ENCODE measurements around the gene CYP3A4. TPM values are rescaled to one million over a fixed set of nuclear protein-coding genes. Genes with fewer than 3 reads are reported as not detected.

CYP3A4 gene
- total and polyA plus RNA-seq, 9 of the 15 experiments (the other 6 are each of a cell fraction or from before 2014, with no cell fraction given): 0.07 to 0.08 TPM; not detected in 7

GRCh38 chr7:99833289-99833877 is 49.4 kb upstream of the CYP3A4 start (continued):
- TF ChIP-seq ZBTB34 (CRISPR knock-in tag; IDR thresholded peaks at IDR 0.05) (no peak), RFX5 (IDR thresholded peaks at IDR 0.05; ENCODE audit: low read depth, low read length) (no peak), ETS2 (tag; IDR thresholded peaks at IDR 0.05; ENCODE audit: borderline replicate concordance, poor library complexity, severe bottlenecking) (no peak), MTA3 (IDR thresholded peaks at IDR 0.05; ENCODE audit: borderline replicate concordance) (peak; percentile 87), LEF1 (IDR thresholded peaks at IDR 0.05) (peak; percentile 98), ZBTB8A (IDR thresholded peaks at IDR 0.05; ENCODE audit: partially characterized antibody) (no peak), ATF7 (IDR thresholded peaks at IDR 0.05) (peak; percentile 99), ZNF449 (CRISPR knock-in tag; IDR thresholded peaks at IDR 0.05) (peak; percentile 12; the same call in 1 of the 2 replicates), PRMT5 (CRISPR knock-in tag; IDR thresholded peaks at IDR 0.05) (no peak), RNF219 (CRISPR knock-in tag; IDR thresholded peaks at IDR 0.05) (no peak), ZNF143 (CRISPR knock-in tag; IDR thresholded peaks at IDR 0.05) (no peak), ELK1 (CRISPR knock-in tag; IDR thresholded peaks at IDR 0.05) (no peak), ARID2 (IDR thresholded peaks at IDR 0.05) (no peak), THRA (IDR thresholded peaks at IDR 0.05) (no peak), FOXM1 (IDR thresholded peaks at IDR 0.05; ENCODE audit: low read depth) (peak; percentile 99), FOXM1 (CRISPR knock-in tag; IDR thresholded peaks at IDR 0.05; ENCODE audit: low read depth) (no peak), DEAF1 (CRISPR knock-in tag; IDR thresholded peaks at IDR 0.05) (no peak), EHMT2 (IDR thresholded peaks at IDR 0.05) (peak; percentile 55), CBFA2T2 (conservative IDR thresholded peaks at IDR 0.05) (peak; percentile 98)

All from K562 (cell line).